ENCODE results near the gene ANKRD33B. TPM values are rescaled to one million over a fixed set of nuclear protein-coding genes. Genes with fewer than 3 reads are reported as not detected.
A peak's percentile ranks its signal among the peaks of the same experiment; 100 is the strongest.
"Not testable (repeated sequence)": the region's sequence is repeated elsewhere in the genome, so short reads cannot be mapped to it uniquely, and the experiment has no call there.

Gene ANKRD33B
- total RNA-seq, 1 donor from 2014 or later: 4.1 TPM

GRCh38 chr5:10637944-10638343 is 74.1 kb downstream of the ANKRD33B start:
- no peak for ATAC-seq
- DNase-seq (ENCODE audit: missing footprints): no peak
- intact Hi-C loops (cut with DNase I): no loop called here

- intact Hi-C loops (cut with DNase I); ATAC-seq; DNase-seq (ENCODE audit: missing footprints): not testable (repeated sequence)
These were observed 74.9 kb downstream of the ANKRD33B start for GRCh38 chr5:10638723-10639122.

- no peak for DNase-seq (ENCODE audit: missing footprints)
- intact Hi-C loops (cut with DNase I): no loop called here
- no peak for ATAC-seq
These were observed 76.0 kb downstream of the ANKRD33B start for GRCh38 chr5:10639846-10640368.

GRCh38 chr5:10642367-10642766 is 78.5 kb downstream of the ANKRD33B start:
- intact Hi-C loops (cut with DNase I): no loop called here
- ATAC-seq: no peak
- no peak for DNase-seq (ENCODE audit: missing footprints)

GRCh38 chr5:10644192-10644591 is 80.3 kb downstream of the ANKRD33B start:
- intact Hi-C loops (cut with DNase I): no loop called here

GRCh38 chr5:10645146-10645545 is 81.3 kb downstream of the ANKRD33B start:
- no peak for ATAC-seq
- intact Hi-C loops (cut with DNase I): no loop called here
- peak; percentile 33 for DNase-seq (ENCODE audit: missing footprints)

More at GRCh38 chr5:10644192-10644591, 80.3 kb downstream of the ANKRD33B start:
- no peak for DNase-seq (ENCODE audit: missing footprints)
- ATAC-seq: no peak

GRCh38 chr5:10645671-10646070 is 81.8 kb downstream of the ANKRD33B start:
- no peak for DNase-seq (ENCODE audit: missing footprints)
- ATAC-seq: no peak
- intact Hi-C loops (cut with DNase I): no loop called here

- intact Hi-C loops (cut with DNase I): no loop called here
- DNase-seq (ENCODE audit: missing footprints): peak; percentile 23
- no peak for ATAC-seq
These were observed 83.8 kb downstream of the ANKRD33B start for GRCh38 chr5:10647640-10648039.

GRCh38 chr5:10648806-10649665 is 85.2 kb downstream of the ANKRD33B start:
- DNase-seq (ENCODE audit: missing footprints) (peak; percentile 56), ATAC-seq (no peak)
- intact Hi-C loops (cut with DNase I): no loop called here

- DNase-seq (ENCODE audit: missing footprints): peak; percentile 34
- intact Hi-C loops (cut with DNase I): no loop called here
- ATAC-seq: no peak
These were observed 86.0 kb downstream of the ANKRD33B start for GRCh38 chr5:10649666-10650380.

- intact Hi-C loops (cut with DNase I): no loop called here
- ATAC-seq: no peak
- DNase-seq (ENCODE audit: missing footprints): no peak
These were observed 88.3 kb downstream of the ANKRD33B start for GRCh38 chr5:10652151-10652550.

GRCh38 chr5:10652606-10653005 is 88.7 kb downstream of the ANKRD33B start:
- DNase-seq (ENCODE audit: missing footprints) (no peak), ATAC-seq (no peak)
- intact Hi-C loops (cut with DNase I): no loop called here

- peak; percentile 88 for ATAC-seq
- peak; percentile 77 for DNase-seq (ENCODE audit: missing footprints)
- intact Hi-C loops (cut with DNase I): no loop called here
These were observed 89.2 kb downstream of the ANKRD33B start for GRCh38 chr5:10653043-10653442.

GRCh38 chr5:10653751-10654400 is 90.0 kb downstream of the ANKRD33B start:
- peak; percentile 29 for ATAC-seq

GRCh38 chr5:10654566-10654965 is 90.7 kb downstream of the ANKRD33B start:
- ATAC-seq: no peak
- intact Hi-C loops (cut with DNase I): no loop called here
- no peak for DNase-seq (ENCODE audit: missing footprints)

More at GRCh38 chr5:10653751-10654400, 90.0 kb downstream of the ANKRD33B start:
- no peak for DNase-seq (ENCODE audit: missing footprints)
- intact Hi-C loops (cut with DNase I): no loop called here

- ATAC-seq (no peak), DNase-seq (ENCODE audit: missing footprints) (no peak)
- intact Hi-C loops (cut with DNase I): no loop called here
These were observed 91.5 kb downstream of the ANKRD33B start for GRCh38 chr5:10655161-10655971.

GRCh38 chr5:10655972-10656830 is 92.3 kb downstream of the ANKRD33B start:
- intact Hi-C loops (cut with DNase I): no loop called here
- no peak for ATAC-seq
- DNase-seq (ENCODE audit: missing footprints): no peak

- ATAC-seq (no peak), DNase-seq (ENCODE audit: missing footprints) (no peak)
- intact Hi-C loops (cut with DNase I): no loop called here
These were observed 94.4 kb downstream of the ANKRD33B start for GRCh38 chr5:10658265-10658664.
